Fibroblast of skin of right quadriceps (primary cell): ENCODE measurements around the gene ARFGAP1.
A peak's percentile ranks its signal among the peaks of the same experiment; 100 is the strongest.

Experiments
- DNase-seq: peaks from one replicate; pipeline ENCODE4 v3.0.0-alpha.2; 2013

Gene ARFGAP1

GRCh38 chr20:63310265-63310991 lies 37.8 kb downstream of the ARFGAP1 start:
- DNase-seq: peak; percentile 12

GRCh38 chr20:63311186-63311832 lies 38.7 kb downstream of the ARFGAP1 start:
- DNase-seq: no peak

GRCh38 chr20:63311833-63312243 lies 39.2 kb downstream of the ARFGAP1 start:
- no peak for DNase-seq

DNA sequence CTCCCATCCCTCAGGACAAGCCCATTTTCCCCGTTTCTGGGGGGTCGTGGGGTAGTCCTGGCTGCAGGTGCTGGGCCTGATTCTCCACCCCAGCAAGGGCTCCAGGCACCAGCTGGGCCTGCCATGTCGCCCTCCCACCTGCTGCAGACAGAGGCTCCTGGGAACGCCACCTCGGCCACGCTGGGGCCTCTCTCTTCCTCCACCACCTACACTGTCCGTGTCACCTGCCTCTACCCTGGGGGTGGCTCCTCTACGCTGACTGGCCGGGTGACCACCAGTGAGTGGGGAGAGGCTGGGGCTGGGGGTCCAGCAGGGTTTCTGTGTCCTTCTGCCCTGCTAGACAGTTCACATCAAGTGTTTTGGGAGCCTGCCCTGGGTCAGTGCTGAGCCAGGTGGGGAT lies 39.7 kb downstream of the ARFGAP1 start:
- DNase-seq: no peak

GRCh38 chr20:63312690-63313348 lies 40.2 kb downstream of the ARFGAP1 start:
- DNase-seq: no peak

DNA sequence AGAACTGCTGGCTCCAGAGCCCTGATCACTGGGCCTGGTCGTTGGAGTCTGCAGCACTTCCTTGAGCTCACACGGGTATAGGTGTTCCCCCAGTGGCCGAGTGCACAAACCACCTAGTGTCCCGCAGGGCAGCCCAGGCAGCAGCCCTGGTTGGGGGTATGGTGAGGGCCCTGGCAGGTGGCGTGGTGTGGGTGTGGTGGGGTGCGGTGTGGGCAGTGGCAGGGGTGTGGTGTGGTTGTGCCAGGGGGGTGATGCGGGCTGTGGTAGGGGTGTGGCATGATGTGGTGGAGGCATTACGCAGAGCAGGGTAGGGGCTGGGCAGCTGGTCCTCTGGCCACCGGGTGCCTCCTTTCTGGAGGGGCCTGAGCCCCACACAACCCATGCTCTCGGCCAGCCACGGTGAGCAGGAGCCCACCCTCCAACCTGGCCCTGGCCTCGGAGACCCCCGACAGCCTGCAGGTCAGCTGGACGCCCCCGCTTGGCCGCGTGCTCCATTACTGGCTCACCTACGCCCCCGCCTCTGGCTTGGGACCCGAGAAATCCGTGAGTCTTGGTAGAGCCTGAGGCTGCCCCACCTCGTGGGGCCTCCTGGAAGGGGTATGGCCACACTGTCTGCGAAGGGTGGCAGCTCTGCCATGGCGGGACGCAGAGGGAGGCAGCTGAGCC lies 40.9 kb downstream of the ARFGAP1 start:
- no peak for DNase-seq

GRCh38 chr20:63314015-63314471 lies 41.4 kb downstream of the ARFGAP1 start:
- DNase-seq: no peak

GRCh38 chr20:63314566-63315239 lies 42.1 kb downstream of the ARFGAP1 start:
- DNase-seq: no peak

GRCh38 chr20:63315240-63315689 lies 42.7 kb downstream of the ARFGAP1 start:
- no peak for DNase-seq

DNA sequence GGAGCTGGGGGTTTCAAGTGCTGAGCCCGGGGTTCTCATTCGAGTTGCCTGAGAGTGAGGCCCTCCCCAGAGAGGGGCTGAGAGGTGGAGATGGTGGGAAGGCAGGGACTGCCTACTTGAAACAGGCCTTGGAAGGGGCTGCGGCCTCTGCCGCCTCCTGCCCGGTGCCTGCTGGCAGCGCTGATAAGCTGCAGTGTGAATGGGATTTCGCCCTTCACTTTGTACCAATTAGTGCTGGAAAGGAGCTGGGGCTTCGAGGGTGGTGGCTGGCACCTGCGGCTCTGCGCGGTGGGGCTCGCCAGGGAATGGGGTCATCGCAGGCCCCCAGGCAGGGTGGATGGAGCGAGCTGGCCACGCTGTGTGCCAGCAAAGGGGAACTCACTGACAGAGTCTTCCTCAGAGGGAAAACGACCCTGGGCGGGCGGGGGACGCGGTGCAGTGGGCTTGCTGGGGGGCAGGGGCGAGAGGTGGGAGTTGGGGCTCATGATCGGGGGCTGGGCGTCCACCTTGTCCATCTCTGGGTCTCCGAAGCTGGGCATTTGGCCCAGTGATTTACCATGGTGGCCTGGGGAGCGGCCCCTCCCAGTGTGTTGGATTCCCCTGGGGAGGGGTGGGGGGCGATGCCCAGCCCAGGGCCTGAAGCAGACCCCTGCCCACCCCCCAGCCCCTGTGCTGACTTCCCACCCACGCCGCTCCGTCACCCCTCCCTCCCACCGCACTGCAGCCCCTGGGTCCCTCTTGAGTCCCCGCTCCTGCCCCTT lies 43.3 kb downstream of the ARFGAP1 start:
- DNase-seq: no peak

DNA sequence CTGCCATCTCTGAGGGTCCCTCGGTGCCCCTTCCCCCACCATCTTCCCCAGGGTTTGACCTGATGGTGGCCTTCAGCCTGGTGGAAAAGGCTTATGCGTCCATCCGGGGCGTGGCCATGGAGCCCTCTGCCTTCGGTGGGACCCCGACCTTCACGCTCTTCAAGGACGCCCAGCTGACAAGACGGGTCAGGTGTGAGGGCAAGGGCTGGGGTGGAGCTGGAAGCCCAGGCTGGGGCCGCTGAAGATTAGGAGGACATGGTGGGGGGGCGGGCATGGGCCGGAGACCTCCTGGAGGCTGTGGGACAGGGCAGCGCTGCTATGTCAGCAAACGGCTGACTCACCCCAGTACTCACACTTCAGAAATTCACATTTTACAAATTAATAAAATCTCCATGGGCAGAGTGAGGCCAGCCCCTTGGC lies 43.9 kb downstream of the ARFGAP1 start:
- no peak for DNase-seq

DNA sequence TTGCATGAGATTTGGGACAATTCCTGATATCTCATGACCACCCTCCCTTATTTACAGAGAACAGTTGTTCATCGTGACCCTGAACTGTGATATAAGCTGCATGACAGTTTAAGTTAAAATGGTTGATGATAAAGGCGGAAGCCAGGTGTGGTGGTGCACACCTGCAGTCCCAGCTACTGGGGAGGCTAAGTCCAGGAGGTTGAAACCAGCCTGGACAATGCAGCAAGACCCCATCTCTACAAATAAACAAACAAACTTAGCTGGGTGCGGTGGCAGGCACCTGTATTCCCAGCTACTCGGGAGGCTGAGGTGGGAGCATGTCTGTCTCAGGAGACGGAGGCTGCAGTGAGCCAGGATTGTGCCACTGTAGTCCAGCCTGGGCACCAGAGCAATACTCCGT lies 44.4 kb downstream of the ARFGAP1 start:
- no peak for DNase-seq

GRCh38 chr20:63317601-63318291 lies 45.1 kb downstream of the ARFGAP1 start:
- no peak for DNase-seq

GRCh38 chr20:63318391-63319163 lies 46.0 kb downstream of the ARFGAP1 start:
- DNase-seq: no peak

DNA sequence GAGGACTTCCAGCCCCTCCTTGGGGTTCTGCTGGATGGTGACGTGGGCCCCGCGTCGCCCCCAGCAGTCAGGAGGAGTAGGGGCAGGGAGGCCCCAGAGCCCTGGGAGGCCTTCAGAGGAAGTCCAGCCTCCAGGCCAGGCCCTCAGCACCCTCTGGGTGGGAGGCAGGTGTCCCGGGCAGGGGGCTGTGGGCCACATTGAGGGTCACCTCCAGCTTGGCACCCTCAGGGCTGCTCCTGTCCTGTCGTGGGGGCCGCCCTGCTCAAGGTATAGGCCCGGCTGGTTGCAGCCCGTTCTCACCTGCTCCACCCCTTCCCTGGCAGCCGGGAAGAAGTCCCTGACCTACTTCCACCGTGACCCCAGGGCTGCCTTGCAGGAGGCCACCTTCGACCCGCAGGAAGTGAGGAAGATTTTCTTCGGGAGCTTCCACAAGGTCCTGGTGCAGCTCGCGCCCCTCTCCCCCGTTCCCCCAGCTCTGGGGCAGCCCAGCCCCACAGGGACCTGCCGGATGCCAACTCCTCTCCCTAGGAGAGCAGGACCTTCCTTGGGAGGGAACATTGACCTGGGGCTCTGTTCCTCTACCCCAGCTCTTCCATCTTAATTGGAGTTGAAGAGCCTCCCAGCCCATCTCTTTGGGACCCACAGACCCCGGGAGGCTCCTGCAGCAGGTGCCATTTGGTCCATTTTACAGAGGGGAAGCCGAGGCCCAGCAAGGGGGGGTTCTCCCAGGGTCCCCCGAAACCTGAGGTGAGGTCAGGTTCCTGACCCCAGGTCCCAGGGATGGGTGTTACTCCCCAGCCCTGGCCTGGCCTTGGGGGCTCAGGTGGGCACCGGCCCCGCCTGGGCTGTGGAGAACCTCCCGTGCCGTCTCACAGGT lies 46.8 kb downstream of the ARFGAP1 start:
- no peak for DNase-seq

- DNase-seq: no peak
Measured at GRCh38 chr20:63320041-63320511, 47.5 kb downstream of the ARFGAP1 start.

DNA sequence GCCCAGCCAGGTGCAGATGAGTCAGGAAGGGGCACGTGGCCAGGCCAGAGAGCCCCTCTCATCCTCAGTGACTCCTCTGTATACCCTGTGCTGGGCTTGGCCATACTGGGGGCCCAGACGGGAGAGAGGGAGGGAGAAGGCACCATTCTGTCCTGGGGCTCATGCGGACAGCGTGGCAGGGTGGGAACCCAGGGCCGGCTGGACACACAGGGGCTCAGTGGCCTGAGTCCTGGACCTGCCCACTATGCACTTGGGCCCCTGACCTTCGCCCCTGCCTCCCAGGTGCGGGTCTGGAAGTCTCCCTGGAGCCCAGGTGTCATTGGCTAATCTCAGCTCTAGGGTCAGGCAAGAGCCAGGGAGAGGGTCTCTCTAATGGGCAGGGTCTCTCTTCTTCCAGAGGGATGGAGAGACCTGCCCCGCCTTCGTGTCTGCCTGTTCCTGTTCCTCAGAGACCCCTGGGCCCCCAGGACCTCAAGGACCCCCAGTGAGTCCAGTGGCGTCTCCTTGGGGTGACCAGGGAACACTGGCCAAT lies 48.1 kb downstream of the ARFGAP1 start:
- no peak for DNase-seq

DNA sequence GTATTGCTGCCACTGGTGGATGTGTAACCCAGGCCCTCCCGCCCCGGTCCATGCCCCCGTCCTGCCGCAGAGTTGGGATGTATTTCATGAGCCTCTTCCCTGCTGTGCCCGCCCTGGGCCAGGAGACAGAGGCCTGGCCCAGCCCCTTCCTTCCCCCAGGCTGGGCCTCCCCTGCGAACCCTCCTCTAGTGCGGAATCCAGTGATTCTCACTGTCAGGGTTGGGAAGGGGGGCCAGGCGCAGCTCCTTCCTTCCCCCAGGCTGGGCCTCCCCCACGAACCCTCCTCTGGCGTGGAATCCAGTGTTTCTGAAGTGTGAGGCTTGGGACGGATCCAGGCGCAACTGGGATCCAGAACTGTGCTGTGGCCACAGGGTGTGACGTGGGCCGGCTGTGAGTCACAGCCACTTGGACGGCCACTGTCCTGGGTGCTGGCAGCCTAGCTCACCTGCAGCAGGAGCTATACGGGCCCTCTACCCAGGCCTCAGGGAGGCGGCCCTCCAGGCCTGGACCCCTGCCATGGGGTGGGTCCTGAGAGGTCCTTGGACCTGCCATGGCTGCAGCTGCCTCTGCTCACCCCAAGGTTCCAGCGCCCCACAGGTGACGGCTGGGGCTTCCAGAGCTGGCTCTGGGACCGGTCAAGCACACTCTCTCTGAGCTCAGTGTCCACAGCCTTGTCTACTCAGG lies 48.7 kb downstream of the ARFGAP1 start:
- no peak for DNase-seq
